ENCODE measurements around the gene DNAI7.

Gene DNAI7

DNA sequence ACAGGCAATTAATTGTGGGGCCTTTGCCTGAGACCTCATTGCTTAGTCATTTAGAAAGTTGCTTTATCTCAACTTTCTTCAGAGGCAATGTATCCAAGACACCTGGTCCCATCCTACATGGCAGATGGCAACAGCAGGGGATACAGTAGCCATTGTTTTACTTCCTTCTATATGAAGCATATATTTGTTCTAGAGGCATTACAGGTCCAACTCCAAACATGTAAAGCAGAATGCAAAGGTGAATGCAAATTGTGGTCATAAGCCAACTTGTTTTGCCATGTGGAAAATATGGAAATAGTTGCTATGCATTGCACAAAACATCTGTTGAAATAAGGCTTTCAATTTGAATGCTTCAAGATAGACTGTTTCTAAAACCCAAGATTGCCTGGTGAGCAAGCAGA, 136.3 kb downstream of the DNAI7 start:
- no peak overlapping the region for H3K4me3 ChIP-seq
- no peak overlapping the region for H3K27ac ChIP-seq

Measured in skin epidermis (tissue), 12 donors.